ENCODE results near the gene MMD. TPM values are rescaled to one million over a fixed set of nuclear protein-coding genes. Genes with fewer than 3 reads are reported as not detected.
"Not testable (repeated sequence)": the region's sequence is repeated elsewhere in the genome, so short reads cannot be mapped to it uniquely, and the experiment has no call there.

MMD gene
- total and polyA plus RNA-seq, 3 donors from 2014 or later = 38.3 to 73.1 (median 53.7) TPM

DNA sequence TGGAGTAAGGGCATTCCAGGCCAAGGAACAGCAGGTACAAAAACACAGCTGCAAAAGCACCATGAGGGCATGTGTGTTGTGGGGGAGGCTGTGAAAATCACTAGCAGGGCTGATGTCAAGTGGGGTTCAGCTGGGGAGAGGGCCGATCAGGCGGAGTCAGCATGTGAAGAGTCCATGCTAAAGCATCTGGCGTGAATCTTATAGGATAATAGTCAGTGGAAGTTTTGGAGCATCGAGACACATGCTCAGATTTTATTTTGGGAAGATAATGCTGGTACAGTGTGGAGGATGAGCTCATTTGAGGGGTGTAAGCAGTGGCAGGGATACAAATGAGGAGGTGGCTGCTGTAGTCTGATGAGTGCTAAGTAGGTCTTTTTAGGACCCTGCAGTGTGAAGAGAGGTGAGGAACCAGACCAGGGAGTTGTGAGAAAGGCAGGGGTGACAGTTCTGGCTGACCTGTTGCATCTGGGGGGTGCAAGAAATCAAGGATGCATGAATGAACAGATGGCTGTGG, 30.3 kb downstream of the MMD start:
- Histone ChIP-seq H3K27ac (no peak overlapping the region), H3K27me3 (no peaks in the 10 kb centered on the region), H3K36me3 (ENCODE audit: low read depth, missing control alignments) (no peaks in the 10 kb centered on the region), H3K4me1 (no peaks in the 10 kb centered on the region), H3K4me3 (no peak overlapping the region), H3K9me3 (no peaks in the 10 kb centered on the region)
- intact Hi-C loops (cut with DNase I; ENCODE audit: low total_unique reads) = no loop called here
- TF ChIP-seq, protein P1, sequence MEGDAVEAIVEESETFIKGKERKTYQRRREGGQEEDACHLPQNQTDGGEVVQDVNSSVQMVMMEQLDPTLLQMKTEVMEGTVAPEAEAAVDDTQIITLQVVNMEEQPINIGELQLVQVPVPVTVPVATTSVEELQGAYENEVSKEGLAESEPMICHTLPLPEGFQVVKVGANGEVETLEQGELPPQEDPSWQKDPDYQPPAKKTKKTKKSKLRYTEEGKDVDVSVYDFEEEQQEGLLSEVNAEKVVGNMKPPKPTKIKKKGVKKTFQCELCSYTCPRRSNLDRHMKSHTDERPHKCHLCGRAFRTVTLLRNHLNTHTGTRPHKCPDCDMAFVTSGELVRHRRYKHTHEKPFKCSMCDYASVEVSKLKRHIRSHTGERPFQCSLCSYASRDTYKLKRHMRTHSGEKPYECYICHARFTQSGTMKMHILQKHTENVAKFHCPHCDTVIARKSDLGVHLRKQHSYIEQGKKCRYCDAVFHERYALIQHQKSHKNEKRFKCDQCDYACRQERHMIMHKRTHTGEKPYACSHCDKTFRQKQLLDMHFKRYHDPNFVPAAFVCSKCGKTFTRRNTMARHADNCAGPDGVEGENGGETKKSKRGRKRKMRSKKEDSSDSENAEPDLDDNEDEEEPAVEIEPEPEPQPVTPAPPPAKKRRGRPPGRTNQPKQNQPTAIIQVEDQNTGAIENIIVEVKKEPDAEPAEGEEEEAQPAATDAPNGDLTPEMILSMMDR (IDR thresholded peaks at IDR 0.05) = no peak
- TF ChIP-seq POLR2A (IDR thresholded peaks at IDR 0.05) = no peak
- no peak for DNase-seq
- 91 to 92% methylated on average over 4 of the region's 4 CpGs for WGBS, 2 donors

DNA sequence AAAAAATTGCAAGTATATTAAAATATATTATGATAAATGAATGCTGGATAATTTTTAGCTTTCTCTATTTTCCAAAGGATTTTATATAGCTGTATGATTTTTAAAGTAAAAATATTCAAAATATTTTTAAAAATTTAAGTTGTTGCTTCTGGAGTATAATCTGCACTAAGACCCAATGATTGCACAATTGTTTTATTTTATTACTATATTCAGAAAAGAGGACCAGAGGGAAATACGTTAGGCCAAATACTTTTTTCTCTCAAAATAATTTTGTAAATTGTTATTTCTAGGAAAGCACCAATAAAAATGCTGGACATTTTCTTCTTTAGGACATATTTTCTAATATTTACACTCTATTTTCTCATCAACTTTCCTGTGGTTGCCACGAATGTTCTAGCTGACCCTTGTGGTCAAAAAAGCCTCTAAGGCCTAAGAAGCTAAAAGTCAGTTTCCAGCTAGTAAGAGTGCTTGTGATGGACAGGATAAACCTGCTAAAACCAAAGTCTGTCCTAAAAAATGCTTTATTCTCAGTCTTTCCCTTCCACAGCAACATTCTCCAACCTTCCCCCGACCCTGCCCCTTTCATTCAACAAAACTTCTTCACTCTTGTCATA, 31.2 kb downstream of the MMD start:
- no peak for DNase-seq
- no peak overlapping the region for H3K27ac ChIP-seq
- no peaks in the 10 kb centered on the region for H3K36me3 ChIP-seq (ENCODE audit: low read depth, missing control alignments)
- WGBS, 2 donors = 82 to 88% methylated on average over 3 of the region's 3 CpGs
- no peaks in the 10 kb centered on the region for H3K4me1 ChIP-seq
- intact Hi-C loops (cut with DNase I; ENCODE audit: low total_unique reads) = no loop called here
- no peaks in the 10 kb centered on the region for H3K9me3 ChIP-seq
- no peak overlapping the region for H3K4me3 ChIP-seq
- no peak for TF ChIP-seq POLR2A (IDR thresholded peaks at IDR 0.05)
- TF ChIP-seq, protein P1 (IDR thresholded peaks at IDR 0.05) = no peak
- no peaks in the 10 kb centered on the region for H3K27me3 ChIP-seq

DNA sequence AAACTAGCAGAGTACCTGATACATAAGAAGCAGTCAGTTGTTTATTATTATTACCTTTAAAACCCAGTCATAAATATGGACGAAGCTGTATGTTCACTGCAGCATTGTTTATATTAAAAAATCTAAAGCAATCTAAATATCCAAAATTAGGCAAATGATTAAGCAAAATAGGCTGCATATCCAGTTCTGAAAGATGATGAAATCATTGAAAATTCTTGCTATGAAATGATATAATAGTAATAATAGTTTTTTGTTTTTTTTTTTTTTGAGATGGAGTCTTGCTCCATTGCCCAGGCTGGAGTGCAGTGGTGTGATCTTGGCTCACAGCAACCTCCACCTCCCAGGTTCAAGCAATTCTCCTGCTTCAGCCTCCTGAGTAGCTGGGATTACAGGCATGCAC, 31.9 kb downstream of the MMD start:
- intact Hi-C loops (cut with DNase I; ENCODE audit: low total_unique reads) = not testable (repeated sequence)

DNA sequence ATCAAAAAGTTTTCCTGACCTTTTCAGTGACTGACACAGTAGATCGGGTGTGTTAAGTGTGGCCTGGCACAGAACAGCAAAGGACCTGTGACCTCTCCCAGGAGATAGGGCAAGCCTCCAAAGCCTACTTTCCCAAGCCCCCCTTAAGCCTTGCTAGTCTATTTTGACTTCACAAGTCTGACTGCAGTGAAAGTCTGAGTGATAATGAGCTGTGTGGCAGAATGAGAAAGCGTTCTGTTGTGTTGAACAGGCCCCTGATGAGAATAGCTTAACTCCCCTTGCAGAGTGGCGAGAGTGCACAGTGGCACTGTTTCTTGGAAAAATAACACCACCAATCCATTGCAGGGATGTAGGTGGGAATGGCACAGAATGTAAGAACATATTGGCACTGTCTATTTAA, 32.8 kb downstream of the MMD start:
- DNase-seq = no peak
- H3K4me1 ChIP-seq = no peaks in the 10 kb centered on the region
- intact Hi-C loops (cut with DNase I; ENCODE audit: low total_unique reads) = no loop called here

More for the DNA sequence above, 31.9 kb downstream of the MMD start:
- not testable (repeated sequence) for H3K4me1 ChIP-seq; DNase-seq; H3K27ac ChIP-seq; H3K4me3 ChIP-seq; H3K9me3 ChIP-seq; H3K27me3 ChIP-seq; H3K36me3 ChIP-seq (ENCODE audit: low read depth, missing control alignments)
- 96 to 98% methylated on average over 1 of the region's 1 CpG for WGBS, 2 donors

DNA sequence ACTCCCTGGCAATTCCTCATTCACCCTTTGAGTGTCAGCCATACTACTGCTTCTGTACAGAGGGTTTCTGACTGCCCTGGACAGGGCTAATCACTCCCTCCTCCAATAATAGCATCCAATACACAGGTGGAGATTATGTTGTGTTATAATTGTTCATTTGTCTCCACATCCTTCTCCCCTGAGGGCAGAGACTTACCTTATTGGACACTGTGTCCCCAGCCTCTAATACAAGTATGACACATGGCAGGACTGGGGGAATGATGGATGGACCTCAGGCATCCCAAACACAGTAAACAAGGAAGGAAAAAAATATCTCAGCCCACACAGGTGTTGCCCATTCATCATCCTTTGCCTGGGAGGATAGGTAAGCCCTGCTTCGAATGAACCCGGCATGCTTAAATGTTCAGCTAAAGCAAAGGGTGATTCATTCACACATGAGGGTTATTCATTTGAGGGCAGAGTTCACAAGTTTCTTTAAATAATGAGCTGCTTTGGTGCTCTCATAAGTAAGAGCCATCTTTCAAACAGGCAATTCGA, 34.8 kb downstream of the MMD start:
- H3K36me3 ChIP-seq (ENCODE audit: low read depth, missing control alignments) = no peaks in the 10 kb centered on the region
- H3K27me3 ChIP-seq = no peaks in the 10 kb centered on the region
- no peak for DNase-seq
- intact Hi-C loops (cut with DNase I; ENCODE audit: low total_unique reads) = no loop called here
- 64 to 70% methylated on average over 3 of the region's 3 CpGs for WGBS, 2 donors
- H3K4me1 ChIP-seq = no peaks in the 10 kb centered on the region
- no peak overlapping the region for H3K4me3 ChIP-seq
- H3K27ac ChIP-seq = no peak overlapping the region
- no peaks in the 10 kb centered on the region for H3K9me3 ChIP-seq
- TF ChIP-seq, protein P1 (IDR thresholded peaks at IDR 0.05) = no peak
- no peak for TF ChIP-seq POLR2A (IDR thresholded peaks at IDR 0.05)

More for the DNA sequence above, 32.8 kb downstream of the MMD start:
- Histone ChIP-seq H3K4me3 (no peak overlapping the region), H3K27me3 (no peaks in the 10 kb centered on the region), H3K27ac (no peak overlapping the region), H3K36me3 (ENCODE audit: low read depth, missing control alignments) (no peaks in the 10 kb centered on the region), H3K9me3 (no peaks in the 10 kb centered on the region)
- WGBS, 2 donors = 75 to 78% methylated on average over 3 of the region's 3 CpGs
- TF ChIP-seq, protein P1 (IDR thresholded peaks at IDR 0.05) = no peak
- TF ChIP-seq POLR2A (IDR thresholded peaks at IDR 0.05) = no peak

All from testis (tissue), 3 donors.